22Rv1 (cell line): ENCODE data around the gene SS18.
A peak's percentile ranks its signal among the peaks of the same experiment; 100 is the strongest.

Experiments used
- H3K27ac ChIP-seq: fragments of 450-650 bp; 2 replicates; pipeline ENCODE4 v1.5.1; 2017
- ZFX ChIP-seq: fragments of 450-650 bp; IDR thresholded peaks from 2 replicates; pipeline ENCODE4 v1.6.1; 2017; ENCODE audit warnings: antibody characterized with exemption, borderline replicate concordance
- TF ChIP-seq, protein P1 (sequence below): fragments of 450-650 bp; IDR thresholded peaks from 2 replicates; pipeline ENCODE4 v1.5.1; 2017; ENCODE audit warnings: mild to moderate bottlenecking

Gene SS18

DNA sequence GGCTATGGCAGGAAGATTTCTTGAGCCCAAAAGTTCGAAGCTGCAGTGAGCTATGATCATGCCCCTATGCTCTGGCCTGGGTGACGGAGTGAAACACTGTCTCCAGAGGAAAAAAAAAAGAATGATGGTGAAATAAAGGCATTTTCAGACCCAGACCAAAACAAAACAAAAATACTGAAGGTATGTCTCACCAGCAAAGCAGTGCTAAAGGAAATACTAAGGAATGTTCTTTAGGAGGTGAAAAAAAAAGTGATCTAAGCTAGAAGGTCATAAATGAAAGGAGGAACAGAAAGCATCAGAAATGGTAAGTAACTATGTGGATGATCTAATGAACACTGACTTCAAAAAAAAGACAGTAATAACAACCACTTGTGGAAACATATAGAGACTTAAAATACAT lies 18.7 kb downstream of the SS18 start:
- no peak overlapping the region for H3K27ac ChIP-seq
- TF ChIP-seq, protein P1, sequence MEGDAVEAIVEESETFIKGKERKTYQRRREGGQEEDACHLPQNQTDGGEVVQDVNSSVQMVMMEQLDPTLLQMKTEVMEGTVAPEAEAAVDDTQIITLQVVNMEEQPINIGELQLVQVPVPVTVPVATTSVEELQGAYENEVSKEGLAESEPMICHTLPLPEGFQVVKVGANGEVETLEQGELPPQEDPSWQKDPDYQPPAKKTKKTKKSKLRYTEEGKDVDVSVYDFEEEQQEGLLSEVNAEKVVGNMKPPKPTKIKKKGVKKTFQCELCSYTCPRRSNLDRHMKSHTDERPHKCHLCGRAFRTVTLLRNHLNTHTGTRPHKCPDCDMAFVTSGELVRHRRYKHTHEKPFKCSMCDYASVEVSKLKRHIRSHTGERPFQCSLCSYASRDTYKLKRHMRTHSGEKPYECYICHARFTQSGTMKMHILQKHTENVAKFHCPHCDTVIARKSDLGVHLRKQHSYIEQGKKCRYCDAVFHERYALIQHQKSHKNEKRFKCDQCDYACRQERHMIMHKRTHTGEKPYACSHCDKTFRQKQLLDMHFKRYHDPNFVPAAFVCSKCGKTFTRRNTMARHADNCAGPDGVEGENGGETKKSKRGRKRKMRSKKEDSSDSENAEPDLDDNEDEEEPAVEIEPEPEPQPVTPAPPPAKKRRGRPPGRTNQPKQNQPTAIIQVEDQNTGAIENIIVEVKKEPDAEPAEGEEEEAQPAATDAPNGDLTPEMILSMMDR, result no peak
- no peak for TF ChIP-seq ZFX

DNA sequence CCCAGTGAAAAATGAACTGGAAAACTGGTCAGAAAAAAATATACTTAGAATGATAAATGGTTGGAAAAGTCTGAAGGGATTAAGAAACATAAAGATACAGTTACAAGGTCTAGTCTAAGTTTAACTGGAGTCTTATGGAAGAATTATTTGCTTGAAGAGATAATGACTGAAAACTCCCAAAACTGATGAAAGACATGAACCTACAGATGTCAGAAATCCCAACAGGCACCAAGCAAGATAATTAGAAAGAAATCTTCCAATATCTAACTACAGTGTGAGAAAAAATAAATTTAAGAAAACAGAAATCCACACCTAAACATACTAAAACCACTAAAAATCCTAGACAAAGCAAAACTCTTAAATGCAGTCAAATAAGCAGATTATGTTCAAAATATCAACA lies 19.4 kb downstream of the SS18 start:
- H3K27ac ChIP-seq, result no peak overlapping the region
- TF ChIP-seq ZFX, result no peak
- TF ChIP-seq, protein P1, result no peak

DNA sequence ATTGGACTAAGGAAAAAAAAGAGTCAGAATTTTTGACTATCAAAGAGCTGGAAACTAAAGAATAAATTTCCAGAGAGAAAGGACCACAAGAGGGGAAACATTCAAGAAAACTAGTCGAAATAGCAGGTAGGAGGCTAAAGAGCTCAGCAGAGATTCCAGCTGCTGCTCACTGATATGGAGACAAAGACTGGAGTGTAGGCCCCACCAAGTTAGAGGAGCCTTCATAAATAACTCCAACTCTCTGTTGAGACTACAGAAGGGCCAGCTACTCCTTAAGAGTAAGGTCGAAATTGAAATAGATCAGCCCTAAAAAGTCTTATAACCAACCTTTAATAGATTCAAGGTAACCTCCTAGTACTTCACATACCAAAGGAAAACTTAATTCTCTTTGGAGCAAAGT lies 31.1 kb downstream of the SS18 start:
- no peak overlapping the region for H3K27ac ChIP-seq
- TF ChIP-seq, protein P1, result no peak
- TF ChIP-seq ZFX, result no peak

DNA sequence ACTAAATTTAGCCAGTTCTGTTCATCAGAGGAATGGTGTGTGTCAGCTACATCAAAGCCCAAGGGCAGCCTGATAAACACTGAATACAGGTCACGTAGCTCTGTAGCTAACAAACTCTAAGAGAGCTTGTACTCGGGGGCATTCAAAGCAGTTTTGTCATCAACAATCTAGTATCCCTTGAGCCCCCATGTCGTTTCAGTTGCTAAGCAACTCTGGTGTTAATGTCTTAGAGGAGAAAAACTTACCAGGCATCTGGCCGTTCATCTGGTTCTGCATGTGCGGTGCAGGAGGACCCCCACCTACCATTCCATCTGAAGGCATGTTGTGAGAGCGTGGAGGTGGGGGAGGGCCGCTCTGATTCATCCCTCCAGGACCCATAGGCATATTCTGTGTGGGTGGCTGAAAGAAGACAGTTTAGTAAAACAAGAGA lies 33.1 kb downstream of the SS18 start:
- no peak overlapping the region for H3K27ac ChIP-seq
- TF ChIP-seq ZFX, result no peak
- TF ChIP-seq, protein P1, result no peak

DNA sequence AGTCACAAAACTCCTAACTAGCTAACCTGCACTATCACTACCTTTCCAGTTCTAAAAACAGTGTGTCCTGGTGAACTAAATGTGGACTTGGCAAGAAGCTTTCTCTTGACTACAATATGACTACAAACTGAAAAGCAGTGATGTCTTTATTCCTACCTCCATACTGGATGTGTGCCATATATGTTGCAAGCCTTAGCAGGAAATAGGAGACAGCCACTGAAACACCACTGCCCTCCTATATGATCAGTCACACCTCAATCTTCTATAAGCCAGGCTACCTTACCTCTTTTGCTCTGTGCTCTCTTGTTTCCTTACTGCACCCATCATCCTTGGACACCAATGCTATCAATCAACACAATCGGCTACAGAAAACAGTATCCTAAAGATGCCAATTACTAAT lies 34.1 kb downstream of the SS18 start:
- TF ChIP-seq, protein P1, result no peak
- TF ChIP-seq ZFX, result no peak

DNA sequence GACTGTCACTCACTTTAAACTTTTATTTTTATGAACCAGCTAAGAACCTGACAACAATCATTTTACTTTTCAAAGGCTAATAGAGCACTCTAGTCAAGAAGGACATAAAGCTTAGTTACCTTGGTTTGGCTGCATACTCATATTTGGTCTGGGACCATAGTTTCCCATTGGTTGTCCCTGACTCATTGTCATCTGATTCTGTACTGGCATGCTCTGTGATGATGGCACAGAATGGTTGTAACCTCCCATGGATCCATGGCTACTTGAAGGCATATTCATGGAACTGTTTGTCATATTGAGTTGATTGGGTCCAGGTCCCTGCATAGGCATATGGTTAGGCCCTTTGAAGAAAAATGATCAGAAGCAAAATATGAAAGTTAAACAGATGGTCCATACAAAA lies 37.9 kb downstream of the SS18 start:
- H3K27ac ChIP-seq, result no peak overlapping the region
- TF ChIP-seq, protein P1, result no peak
- no peak for TF ChIP-seq ZFX

More for the DNA sequence above, 34.1 kb downstream of the SS18 start:
- H3K27ac ChIP-seq, result no peak overlapping the region

DNA sequence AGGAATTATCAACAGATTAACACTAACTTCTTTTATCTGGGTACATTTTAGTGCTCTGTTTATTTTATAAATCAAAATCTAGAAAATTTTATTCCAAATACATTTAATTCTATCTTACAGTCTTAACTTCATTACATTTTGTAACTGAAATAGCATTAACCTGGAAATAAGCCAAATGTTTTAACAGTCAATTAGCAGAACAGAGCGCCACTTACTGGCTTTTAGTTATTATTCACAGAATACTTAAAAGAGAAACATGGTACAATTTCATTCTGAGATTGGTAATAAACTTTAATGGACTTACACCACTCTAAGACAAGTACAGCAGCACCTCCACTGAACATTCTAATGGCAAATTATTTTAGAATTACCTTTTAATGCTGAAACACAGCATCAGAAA lies 38.6 kb downstream of the SS18 start:
- H3K27ac ChIP-seq, result no peak overlapping the region
- TF ChIP-seq, protein P1, result peak; percentile 28; the same call in 1 of the 2 replicates
- no peak for TF ChIP-seq ZFX
